A204.1 (cell line): ENCODE results near the gene NSD1.
"Not testable (repeated sequence)": the region's sequence is repeated elsewhere in the genome, so short reads cannot be mapped to it uniquely, and the experiment has no call there.

Source experiments
- FAIRE-seq: peaks from 2 replicates; lab custom pipeline; 2012; peaks lifted over from hg19 to GRCh38; lab: Jason Lieb, UNC

The NSD1 gene

GRCh38 chr5:177131019-177131320, 2.6 kb upstream of the NSD1 start:
- no peak for FAIRE-seq

GRCh38 chr5:177131352-177132135, 2.0 kb upstream of the NSD1 start:
- FAIRE-seq, result no peak

GRCh38 chr5:177132136-177133095, 1.2 kb upstream of the NSD1 start:
- FAIRE-seq, result no peak

- no peak for FAIRE-seq
Measured at GRCh38 chr5:177133853-177134696, 502 bp downstream of the NSD1 start.

DNA sequence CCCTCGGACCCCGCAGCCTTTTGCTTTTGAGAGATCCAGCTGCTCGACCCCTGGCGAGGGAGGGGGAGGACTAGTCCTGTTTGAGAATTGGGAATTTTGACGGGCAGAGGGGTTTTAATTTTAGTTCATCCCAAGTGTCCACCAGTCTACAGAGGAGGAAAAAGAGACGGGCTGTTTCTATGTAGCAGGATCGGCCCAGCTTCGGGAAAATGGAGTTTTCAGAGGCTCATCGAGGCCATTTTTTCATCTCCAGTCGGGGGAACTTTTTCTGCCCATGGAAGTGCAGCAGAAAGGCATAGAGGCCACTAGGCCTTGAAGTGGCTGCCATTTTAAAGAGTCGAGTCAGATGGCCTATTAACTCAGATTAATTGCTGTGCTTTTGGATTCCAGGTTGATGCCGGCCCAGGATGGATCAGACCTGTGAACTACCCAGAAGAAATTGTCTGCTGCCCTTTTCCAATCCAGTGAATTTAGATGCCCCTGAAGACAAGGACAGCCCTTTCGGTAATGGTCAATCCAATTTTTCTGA, 1.2 kb downstream of the NSD1 start:
- FAIRE-seq, result no peak

DNA sequence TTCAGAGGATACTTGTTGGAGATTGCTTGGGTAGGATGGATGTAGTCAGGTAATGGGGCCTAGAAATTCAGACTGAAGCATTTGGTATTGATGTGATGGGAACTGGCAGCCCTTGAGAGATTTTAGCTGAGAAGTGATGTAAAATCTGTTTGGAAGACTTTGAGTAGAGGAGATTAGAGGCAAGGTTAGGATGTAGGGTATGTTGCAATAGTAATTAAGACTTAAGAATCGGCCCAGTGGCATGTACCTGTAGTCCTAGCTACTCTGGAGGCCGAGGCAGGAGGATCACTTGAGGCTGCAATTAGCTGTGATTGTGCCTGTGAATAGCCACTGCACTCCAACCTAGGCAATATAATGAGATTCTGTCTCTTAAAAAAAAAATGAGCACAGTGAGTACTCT, 6.7 kb downstream of the NSD1 start:
- no peak for FAIRE-seq

GRCh38 chr5:177141496-177141895, 7.9 kb downstream of the NSD1 start:
- FAIRE-seq, result no peak

GRCh38 chr5:177142098-177142611, 8.6 kb downstream of the NSD1 start:
- no peak for FAIRE-seq

DNA sequence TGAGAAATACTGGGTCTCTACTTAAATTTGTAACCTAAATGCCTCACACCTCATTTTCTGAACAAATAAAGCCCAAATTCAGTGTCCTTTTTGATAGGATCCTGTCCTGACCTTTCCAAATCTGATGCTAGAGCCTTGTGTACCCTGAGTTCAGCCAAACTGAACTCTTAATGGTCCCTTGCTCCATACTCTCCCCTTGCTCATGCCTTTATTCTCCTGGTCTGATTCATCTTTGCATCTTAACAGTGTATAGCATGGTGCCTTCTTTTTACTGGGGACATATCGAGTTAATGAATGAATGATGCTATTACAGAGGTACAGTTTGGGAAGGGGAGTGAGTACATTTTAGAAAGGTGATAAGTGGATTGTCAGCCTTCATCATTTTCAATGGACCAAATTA, 9.2 kb downstream of the NSD1 start:
- FAIRE-seq, result no peak

GRCh38 chr5:177146891-177147638, 13.5 kb downstream of the NSD1 start:
- no peak for FAIRE-seq

- FAIRE-seq, result not testable (repeated sequence)
Measured at GRCh38 chr5:177150061-177150460, 16.5 kb downstream of the NSD1 start.

DNA sequence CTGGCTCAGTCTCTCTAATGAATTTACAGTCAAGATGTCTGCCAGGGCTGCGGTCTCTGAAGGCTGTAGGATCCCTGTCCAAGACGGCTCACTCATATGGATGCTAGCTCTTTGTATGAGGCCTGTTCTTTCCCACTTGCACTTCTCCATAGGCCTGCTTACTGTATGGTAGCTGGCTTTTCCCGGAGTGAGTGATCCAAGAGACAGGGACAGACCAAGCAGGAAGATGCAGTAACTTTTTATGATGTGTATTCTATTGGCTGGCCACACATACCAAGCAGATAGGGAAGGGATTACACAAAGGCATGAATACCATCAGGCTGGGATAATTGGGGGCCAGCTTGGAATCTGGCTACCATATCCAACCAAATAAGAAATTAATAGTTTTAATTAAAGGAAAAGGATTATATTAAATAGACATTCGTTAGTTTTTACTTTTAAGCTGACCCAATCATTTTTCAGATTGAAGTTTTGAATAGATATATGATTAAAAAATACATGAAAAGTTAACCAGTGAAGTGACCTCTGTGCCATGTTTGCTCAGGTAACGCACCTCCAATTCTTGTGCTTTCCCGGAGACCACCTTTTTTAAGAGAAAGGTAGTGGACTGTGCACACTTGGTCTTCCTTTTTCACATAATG, 20.6 kb downstream of the NSD1 start:
- FAIRE-seq, result no peak

GRCh38 chr5:177162379-177162778, 28.8 kb downstream of the NSD1 start:
- no peak for FAIRE-seq

GRCh38 chr5:177163500-177163899, 29.9 kb downstream of the NSD1 start:
- FAIRE-seq, result no peak

GRCh38 chr5:177169271-177169670, 35.7 kb downstream of the NSD1 start:
- no peak for FAIRE-seq

- no peak for FAIRE-seq
Measured at GRCh38 chr5:177171961-177172360, 38.4 kb downstream of the NSD1 start.

GRCh38 chr5:177175336-177175735, 41.8 kb downstream of the NSD1 start:
- no peak for FAIRE-seq

- FAIRE-seq, result no peak
Measured at GRCh38 chr5:177176175-177176711, 42.7 kb downstream of the NSD1 start.

GRCh38 chr5:177177847-177178437, 44.4 kb downstream of the NSD1 start:
- not testable (repeated sequence) for FAIRE-seq

DNA sequence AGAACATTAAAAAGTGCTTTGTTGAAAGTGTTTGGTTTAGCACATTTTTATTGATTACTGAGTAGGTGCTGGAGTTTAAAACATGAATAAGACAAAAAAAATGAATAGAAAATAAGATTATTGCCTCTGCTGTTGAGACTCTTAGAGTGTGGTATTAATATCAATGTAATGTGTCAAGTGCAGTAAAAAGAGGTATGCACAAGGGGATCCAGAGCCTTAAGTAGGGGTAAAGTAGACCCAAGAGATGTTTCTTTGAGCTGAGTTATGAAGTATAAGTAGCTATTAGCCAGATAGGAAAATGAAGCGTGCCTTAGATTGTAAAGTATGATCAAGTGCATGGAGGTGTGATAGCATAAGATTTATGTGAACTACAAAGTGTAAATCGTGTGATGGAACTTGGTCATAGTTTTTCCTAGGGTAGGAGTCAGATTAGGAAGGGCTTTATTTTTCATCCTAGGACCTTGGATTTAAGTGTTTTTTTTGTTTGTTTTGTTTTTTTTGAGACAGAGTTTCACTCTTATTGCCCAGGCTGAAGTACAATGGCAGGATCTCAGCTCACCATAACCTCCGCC, 45.2 kb downstream of the NSD1 start:
- no peak for FAIRE-seq
